Fibroblast of skin of back (primary cell): Measurements from ENCODE around the gene CDC37. TPM values are rescaled to one million over a fixed set of nuclear protein-coding genes. Genes with fewer than 3 reads are reported as not detected.
A peak's percentile ranks its signal among the peaks of the same experiment; 100 is the strongest.

Experiments
- DNase-seq: peaks from one replicate; pipeline ENCODE4 v3.0.0-alpha.2; 2013
- polyA plus RNA-seq, 2 experiments: library from polyadenylated mRNA; unstranded; fragments of 120-200 nt; gene quantifications; one replicate each; pipeline ENCODE4 v1.2.1, GENCODE V29; 2013; ENCODE audit not compliant: insufficient read length in 2 of 2

Gene CDC37
- polyA plus RNA-seq (2013, experiment 1 of 2; ENCODE audit: insufficient read length), result 235 TPM
- polyA plus RNA-seq (2013, experiment 2 of 2; ENCODE audit: insufficient read length), result 159 TPM

GRCh38 chr19:10403137-10404021 is at the start of gene CDC37:
CDC37 (minus strand) TSS chr19:10403542; CDS start chr19:10403479, 63 bp downstream.
- peak; percentile 94 for DNase-seq

- DNase-seq, result no peak
Measured at GRCh38 chr19:10450853-10451609, 47.7 kb upstream of the CDC37 start.

- no peak for DNase-seq
Measured at GRCh38 chr19:10450191-10450852, 47.0 kb upstream of the CDC37 start.

GRCh38 chr19:10449037-10449436 is 45.7 kb upstream of the CDC37 start:
- no peak for DNase-seq

GRCh38 chr19:10442698-10443097 is 39.4 kb upstream of the CDC37 start:
- no peak for DNase-seq

- no peak for DNase-seq
Measured at GRCh38 chr19:10439588-10439987, 36.2 kb upstream of the CDC37 start.

GRCh38 chr19:10433131-10433536 is 29.8 kb upstream of the CDC37 start:
- DNase-seq, result no peak

GRCh38 chr19:10432736-10433130 is 29.4 kb upstream of the CDC37 start:
- DNase-seq, result no peak

- DNase-seq, result peak; percentile 44
Measured at GRCh38 chr19:10431943-10432735, 28.8 kb upstream of the CDC37 start.

GRCh38 chr19:10431254-10431942 is 28.1 kb upstream of the CDC37 start:
- DNase-seq, result no peak

- DNase-seq, result peak; percentile 53
Measured at GRCh38 chr19:10430505-10431253, 27.3 kb upstream of the CDC37 start.

- DNase-seq, result no peak
Measured at GRCh38 chr19:10428996-10429381, 25.6 kb upstream of the CDC37 start.

- DNase-seq, result no peak
Measured at GRCh38 chr19:10427169-10427568, 23.8 kb upstream of the CDC37 start.

- DNase-seq, result peak; percentile 75
Measured at GRCh38 chr19:10424011-10424637, 20.8 kb upstream of the CDC37 start.

- DNase-seq, result no peak
Measured at GRCh38 chr19:10422846-10423245, 19.5 kb upstream of the CDC37 start.

- DNase-seq, result no peak
Measured at GRCh38 chr19:10422046-10422461, 18.7 kb upstream of the CDC37 start.

- DNase-seq, result no peak
Measured at GRCh38 chr19:10421240-10422045, 18.1 kb upstream of the CDC37 start.

- peak; percentile 46 for DNase-seq
Measured at GRCh38 chr19:10420444-10421239, 17.3 kb upstream of the CDC37 start, which contains the start of gene PDE4A. PDE4A (plus strand) TSS chr19:10420538; CDS start chr19:10420765, 227 bp downstream.
